Ecto neural progenitor cell (in vitro differentiated cells): Measurements from ENCODE around the gene DCP1B.

Source experiments
- DNase-seq: peaks from one replicate; pipeline ENCODE4 v3.0.0-alpha.2; 2018; ENCODE audit warnings: low spot score

Gene DCP1B

GRCh38 chr12:2004113-2004929 lies at the start of gene DCP1B:
DCP1B (minus strand) TSS chr12:2004457; CDS start chr12:2004431, 26 bp downstream.
- DNase-seq, result peak; percentile 100

- DNase-seq, result peak; percentile 63
Observed at GRCh38 chr12:2053691-2054090, 49.4 kb upstream of the DCP1B start.

GRCh38 chr12:2052826-2053678 lies 48.8 kb upstream of the DCP1B start, which contains the start of gene CACNA1C:
CACNA1C (plus strand) TSS chr12:2052987; CDS start chr12:2053563, 576 bp downstream.
- DNase-seq, result peak; percentile 89

- peak; percentile 70 for DNase-seq
Observed at GRCh38 chr12:2051700-2052621, 47.7 kb upstream of the DCP1B start.

GRCh38 chr12:2049604-2050540 lies 45.6 kb upstream of the DCP1B start:
- no peak for DNase-seq

GRCh38 chr12:2047752-2048151 lies 43.5 kb upstream of the DCP1B start:
- DNase-seq, result no peak

GRCh38 chr12:2046957-2047356 lies 42.7 kb upstream of the DCP1B start:
- no peak for DNase-seq

GRCh38 chr12:2044165-2044564 lies 39.9 kb upstream of the DCP1B start:
- no peak for DNase-seq

- DNase-seq, result no peak
Observed at GRCh38 chr12:2043054-2043453, 38.8 kb upstream of the DCP1B start.

- DNase-seq, result no peak
Observed at GRCh38 chr12:2039034-2039433, 34.8 kb upstream of the DCP1B start.

- no peak for DNase-seq
Observed at GRCh38 chr12:2035431-2036055, 31.3 kb upstream of the DCP1B start.

GRCh38 chr12:2034633-2035430 lies 30.6 kb upstream of the DCP1B start:
- DNase-seq, result peak; percentile 93

GRCh38 chr12:2032506-2032905 lies 28.2 kb upstream of the DCP1B start:
- DNase-seq, result no peak

- DNase-seq, result no peak
Observed at GRCh38 chr12:2029851-2030250, 25.6 kb upstream of the DCP1B start.

GRCh38 chr12:2027351-2027750 lies 23.1 kb upstream of the DCP1B start:
- no peak for DNase-seq

- DNase-seq, result no peak
Observed at GRCh38 chr12:2023365-2023764, 19.1 kb upstream of the DCP1B start.

- no peak for DNase-seq
Observed at GRCh38 chr12:2020511-2020910, 16.3 kb upstream of the DCP1B start.

GRCh38 chr12:2019126-2019525 lies 14.9 kb upstream of the DCP1B start:
- no peak for DNase-seq

- DNase-seq, result no peak
Observed at GRCh38 chr12:2018391-2018790, 14.1 kb upstream of the DCP1B start.
